Activated naive CD4-positive, alpha-beta T cell treated with anti-CD3 and anti-CD28 coated beads, Interleukin-2, amount 50 U/mL, for 72 hours (primary cell): ENCODE data around the gene DNAH7. TPM values are rescaled to one million over a fixed set of nuclear protein-coding genes. Genes with fewer than 3 reads are reported as not detected.

Source experiments
- ATAC-seq, 2 donors: fragments of 150-1000 bp; cut with Tn5 transposase; 2 replicates each; pipeline ENCODE4 v1.10.0; 2021; ENCODE audit warnings: mild to moderate bottlenecking in 2 of 2, moderate library complexity in 2 of 2
- DNase-seq, 2 donors: peaks; one replicate each; pipeline ENCODE4 v3.0.0; 2021 to 2022; ENCODE audit warnings: low spot score in 2 of 2
- H3K27ac Mint-ChIP-seq, 2 donors: one replicate each; pipeline ENCODE4 v1.8.0; 2022; ENCODE audit warnings: mild to moderate bottlenecking in 2 of 2, mixed read lengths in 2 of 2
- H3K36me3 Mint-ChIP-seq, 2 donors: one replicate each; pipeline ENCODE4 v1.8.0; 2022; ENCODE audit warnings: mixed read lengths in 2 of 2
- H3K9me3 Mint-ChIP-seq, 2 donors: one replicate each; pipeline ENCODE4 v1.8.0; 2022; ENCODE audit warnings: mixed read lengths in 2 of 2
- total RNA-seq, 2 donors: library from RNA; stranded (reverse); gene quantifications; one replicate each; pipeline ENCODE4 v1.2.3, GENCODE V29; 2022

Gene DNAH7
- total RNA-seq, 2 donors from 2014 or later: 0.05 TPM; not detected in 1

- Mint-ChIP-seq H3K27ac (no peak overlapping the region), H3K36me3 (no peaks in the 10 kb centered on the region), H3K9me3 (no peaks in the 10 kb centered on the region)
- no peak for DNase-seq
- no peak for ATAC-seq
These were observed 206.8 kb downstream of the DNAH7 start for GRCh38 chr2:195861821-195862220.

GRCh38 chr2:195859513-195859912 lies 209.1 kb downstream of the DNAH7 start:
- Mint-ChIP-seq H3K9me3 (no peaks in the 10 kb centered on the region), H3K36me3 (no peaks in the 10 kb centered on the region), H3K27ac (no peak overlapping the region)
- ATAC-seq (no peak), DNase-seq (no peak)

- no peak overlapping the region for H3K27ac Mint-ChIP-seq
- DNase-seq (no peak), ATAC-seq (no peak)
- H3K9me3 Mint-ChIP-seq: no peaks in the 10 kb centered on the region
- H3K36me3 Mint-ChIP-seq: no peaks in the 10 kb centered on the region
These were observed 211.5 kb downstream of the DNAH7 start for GRCh38 chr2:195857132-195857531.

GRCh38 chr2:195850764-195851163 lies 217.9 kb downstream of the DNAH7 start:
- no peak for DNase-seq
- H3K36me3 Mint-ChIP-seq: no peaks in the 10 kb centered on the region
- H3K27ac Mint-ChIP-seq: no peak overlapping the region
- H3K9me3 Mint-ChIP-seq: no peaks in the 10 kb centered on the region
- ATAC-seq: no peak

GRCh38 chr2:195848119-195848899 lies 220.3 kb downstream of the DNAH7 start:
- DNase-seq (no peak), ATAC-seq (peak; percentile 22)
- no peak overlapping the region for H3K27ac Mint-ChIP-seq
- H3K36me3 Mint-ChIP-seq: no peaks in the 10 kb centered on the region
- no peaks in the 10 kb centered on the region for H3K9me3 Mint-ChIP-seq

GRCh38 chr2:195842932-195843331 lies 225.7 kb downstream of the DNAH7 start:
- no peak overlapping the region for H3K27ac Mint-ChIP-seq
- no peaks in the 10 kb centered on the region for H3K36me3 Mint-ChIP-seq
- DNase-seq: no peak
- no peaks in the 10 kb centered on the region for H3K9me3 Mint-ChIP-seq
- no peak for ATAC-seq

- no peak for ATAC-seq
- DNase-seq: no peak
- Mint-ChIP-seq H3K36me3 (no peaks in the 10 kb centered on the region), H3K27ac (no peak overlapping the region), H3K9me3 (no peaks in the 10 kb centered on the region)
These were observed 230.6 kb downstream of the DNAH7 start for GRCh38 chr2:195838002-195838401.

- no peaks in the 10 kb centered on the region for H3K36me3 Mint-ChIP-seq
These were observed 232.6 kb downstream of the DNAH7 start for GRCh38 chr2:195836002-195836401.

GRCh38 chr2:195834836-195835235 lies 233.8 kb downstream of the DNAH7 start:
- H3K9me3 Mint-ChIP-seq: no peaks in the 10 kb centered on the region
- H3K36me3 Mint-ChIP-seq: no peaks in the 10 kb centered on the region
- H3K27ac Mint-ChIP-seq: no peak overlapping the region
- DNase-seq: no peak
- ATAC-seq: no peak

More at GRCh38 chr2:195836002-195836401, 232.6 kb downstream of the DNAH7 start:
- no peak for ATAC-seq
- no peak for DNase-seq
- Mint-ChIP-seq H3K27ac (peak overlapping the region in 1 of 2 donors; percentile 17), H3K9me3 (no peaks in the 10 kb centered on the region)

- Mint-ChIP-seq H3K27ac (no peak overlapping the region), H3K9me3 (no peaks in the 10 kb centered on the region), H3K36me3 (no peaks in the 10 kb centered on the region)
- ATAC-seq (no peak), DNase-seq (no peak)
These were observed 237.4 kb downstream of the DNAH7 start for GRCh38 chr2:195830968-195831950.

- no peak for DNase-seq
- Mint-ChIP-seq H3K36me3 (no peaks in the 10 kb centered on the region), H3K9me3 (no peaks in the 10 kb centered on the region), H3K27ac (no peak overlapping the region)
- ATAC-seq: no peak
These were observed 244.2 kb downstream of the DNAH7 start for GRCh38 chr2:195824478-195824877.

- H3K27ac Mint-ChIP-seq: no peak overlapping the region
These were observed 245.4 kb downstream of the DNAH7 start for GRCh38 chr2:195823206-195823605.

GRCh38 chr2:195821566-195821932 lies 247.1 kb downstream of the DNAH7 start:
- Mint-ChIP-seq H3K27ac (no peak overlapping the region), H3K9me3 (no peaks in the 10 kb centered on the region), H3K36me3 (no peaks in the 10 kb centered on the region)
- DNase-seq (no peak), ATAC-seq (no peak)

More at GRCh38 chr2:195823206-195823605, 245.4 kb downstream of the DNAH7 start:
- no peaks in the 10 kb centered on the region for H3K36me3 Mint-ChIP-seq
- DNase-seq (no peak), ATAC-seq (no peak)
- no peaks in the 10 kb centered on the region for H3K9me3 Mint-ChIP-seq

- no peak for ATAC-seq
- Mint-ChIP-seq H3K36me3 (no peaks in the 10 kb centered on the region), H3K9me3 (no peaks in the 10 kb centered on the region), H3K27ac (no peak overlapping the region)
- DNase-seq: no peak
These were observed 247.6 kb downstream of the DNAH7 start for GRCh38 chr2:195820867-195821565.

GRCh38 chr2:195820373-195820772 lies 248.3 kb downstream of the DNAH7 start:
- no peaks in the 10 kb centered on the region for H3K36me3 Mint-ChIP-seq
- no peak for ATAC-seq
- H3K9me3 Mint-ChIP-seq: no peaks in the 10 kb centered on the region
- no peak overlapping the region for H3K27ac Mint-ChIP-seq
- no peak for DNase-seq

- no peak overlapping the region for H3K27ac Mint-ChIP-seq
- ATAC-seq: no peak
- no peaks in the 10 kb centered on the region for H3K9me3 Mint-ChIP-seq
- no peak for DNase-seq
- H3K36me3 Mint-ChIP-seq: no peaks in the 10 kb centered on the region
These were observed 249.4 kb downstream of the DNAH7 start for GRCh38 chr2:195819276-195819675.

- no peak for DNase-seq
- no peaks in the 10 kb centered on the region for H3K9me3 Mint-ChIP-seq
- H3K27ac Mint-ChIP-seq: no peak overlapping the region
- no peak for ATAC-seq
- H3K36me3 Mint-ChIP-seq: no peaks in the 10 kb centered on the region
These were observed 250.1 kb downstream of the DNAH7 start for GRCh38 chr2:195818526-195818925.
